Measurements from ENCODE around the gene KIFBP. TPM values are rescaled to one million over a fixed set of nuclear protein-coding genes. Genes with fewer than 3 reads are reported as not detected.

Gene KIFBP
- total and polyA plus RNA-seq, 2 of the 13 experiments (the other 11 are each of a cell fraction or from before 2014, with no cell fraction given) = 13.0 to 21.9 TPM

GRCh38 chr10:68988530-68989316 lies at the start of gene KIFBP (continued):
- TF ChIP-seq, protein P1, sequence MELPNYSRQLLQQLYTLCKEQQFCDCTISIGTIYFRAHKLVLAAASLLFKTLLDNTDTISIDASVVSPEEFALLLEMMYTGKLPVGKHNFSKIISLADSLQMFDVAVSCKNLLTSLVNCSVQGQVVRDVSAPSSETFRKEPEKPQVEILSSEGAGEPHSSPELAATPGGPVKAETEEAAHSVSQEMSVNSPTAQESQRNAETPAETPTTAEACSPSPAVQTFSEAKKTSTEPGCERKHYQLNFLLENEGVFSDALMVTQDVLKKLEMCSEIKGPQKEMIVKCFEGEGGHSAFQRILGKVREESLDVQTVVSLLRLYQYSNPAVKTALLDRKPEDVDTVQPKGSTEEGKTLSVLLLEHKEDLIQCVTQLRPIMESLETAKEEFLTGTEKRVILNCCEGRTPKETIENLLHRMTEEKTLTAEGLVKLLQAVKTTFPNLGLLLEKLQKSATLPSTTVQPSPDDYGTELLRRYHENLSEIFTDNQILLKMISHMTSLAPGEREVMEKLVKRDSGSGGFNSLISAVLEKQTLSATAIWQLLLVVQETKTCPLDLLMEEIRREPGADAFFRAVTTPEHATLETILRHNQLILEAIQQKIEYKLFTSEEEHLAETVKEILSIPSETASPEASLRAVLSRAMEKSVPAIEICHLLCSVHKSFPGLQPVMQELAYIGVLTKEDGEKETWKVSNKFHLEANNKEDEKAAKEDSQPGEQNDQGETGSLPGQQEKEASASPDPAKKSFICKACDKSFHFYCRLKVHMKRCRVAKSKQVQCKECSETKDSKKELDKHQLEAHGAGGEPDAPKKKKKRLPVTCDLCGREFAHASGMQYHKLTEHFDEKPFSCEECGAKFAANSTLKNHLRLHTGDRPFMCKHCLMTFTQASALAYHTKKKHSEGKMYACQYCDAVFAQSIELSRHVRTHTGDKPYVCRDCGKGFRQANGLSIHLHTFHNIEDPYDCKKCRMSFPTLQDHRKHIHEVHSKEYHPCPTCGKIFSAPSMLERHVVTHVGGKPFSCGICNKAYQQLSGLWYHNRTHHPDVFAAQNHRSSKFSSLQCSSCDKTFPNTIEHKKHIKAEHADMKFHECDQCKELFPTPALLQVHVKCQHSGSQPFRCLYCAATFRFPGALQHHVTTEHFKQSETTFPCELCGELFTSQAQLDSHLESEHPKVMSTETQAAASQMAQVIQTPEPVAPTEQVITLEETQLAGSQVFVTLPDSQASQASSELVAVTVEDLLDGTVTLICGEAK (IDR thresholded peaks at IDR 0.05) = no peak
- TF ChIP-seq, protein P1 (CRISPR knock-in tag; IDR thresholded peaks at IDR 0.05) = peak; percentile 49
- 0 out of 2 replicates have a peak, but pooled peaks have one; percentile 79 for TF ChIP-seq GLI4 (CRISPR knock-in tag; IDR thresholded peaks at IDR 0.05; ENCODE audit: borderline replicate concordance)
- no peak for TF ChIP-seq SCMH1 (CRISPR knock-in tag; IDR thresholded peaks at IDR 0.05; ENCODE audit: borderline replicate concordance)
- no peak for TF ChIP-seq ZNF577 (CRISPR knock-in tag; IDR thresholded peaks at IDR 0.05; ENCODE audit: borderline replicate concordance, low read depth)
- TF ChIP-seq ZFP82 (CRISPR knock-in tag; IDR thresholded peaks at IDR 0.05; ENCODE audit: borderline replicate concordance) = no peak
- peak; percentile 48; the same call in 1 of the 2 replicates for TF ChIP-seq CCDC6 (CRISPR knock-in tag; IDR thresholded peaks at IDR 0.05)
- TF ChIP-seq ZNF281 (CRISPR knock-in tag; IDR thresholded peaks at IDR 0.05; ENCODE audit: borderline replicate concordance) = no peak
- peak; percentile 88 for TF ChIP-seq NFYC (CRISPR knock-in tag; IDR thresholded peaks at IDR 0.05)
- TF ChIP-seq ATF7 (IDR thresholded peaks at IDR 0.05) = no peak
- TF ChIP-seq ATF7 (CRISPR knock-in tag; IDR thresholded peaks at IDR 0.05) = no peak
- TF ChIP-seq ZNF430 (CRISPR knock-in tag; IDR thresholded peaks at IDR 0.05) = no peak
- no peak; the same call in 1 of the 2 replicates for TF ChIP-seq ZSCAN21 (CRISPR knock-in tag; IDR thresholded peaks at IDR 0.05; ENCODE audit: borderline replicate concordance)
- no peak for TF ChIP-seq ZSCAN20 (CRISPR knock-in tag; IDR thresholded peaks at IDR 0.05; ENCODE audit: borderline replicate concordance)
- TF ChIP-seq SP1 (IDR thresholded peaks at IDR 0.05) = no peak
- TF ChIP-seq SP1 (CRISPR knock-in tag; IDR thresholded peaks at IDR 0.05) = peak; percentile 11; the same call in 1 of the 2 replicates
- no peak for TF ChIP-seq RAD51 (IDR thresholded peaks at IDR 0.05; ENCODE audit: borderline replicate concordance)
- peak; percentile 84 for TF ChIP-seq ZNF724P (CRISPR knock-in tag; IDR thresholded peaks at IDR 0.05; ENCODE audit: borderline replicate concordance)
